Stimulated activated CD8-positive, alpha-beta memory T cell treated with anti-CD3 and anti-CD28 coated beads, Interleukin-15, amount 100 ng/mL, for 24 hours (primary cell): ENCODE results near the gene DGKD.

Source experiments
- DNase-seq: peaks from one replicate; pipeline ENCODE4 v3.0.0-alpha.2; 2020; ENCODE audit warnings: low read depth

Gene DGKD

DNA sequence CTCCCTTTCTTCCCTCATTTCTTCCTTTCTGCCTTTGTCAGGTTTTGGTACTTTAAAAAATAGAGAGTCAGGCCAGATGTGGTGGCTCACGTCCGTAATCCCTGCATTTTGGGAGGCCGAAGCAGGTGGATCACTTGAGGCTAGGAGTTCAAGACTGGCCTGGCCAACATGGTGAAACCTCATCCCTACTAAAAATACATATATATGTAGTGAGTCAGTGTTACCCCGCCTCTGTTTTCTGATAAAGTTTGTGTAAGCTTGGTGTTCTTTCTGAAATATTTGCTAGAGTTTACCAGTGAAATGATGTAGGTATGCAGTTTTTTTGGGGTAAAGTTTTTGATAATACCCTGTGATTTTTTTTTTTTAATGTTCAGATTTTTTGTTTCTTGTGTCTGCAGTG lies 58.8 kb downstream of the DGKD start:
- DNase-seq = no peak

DNA sequence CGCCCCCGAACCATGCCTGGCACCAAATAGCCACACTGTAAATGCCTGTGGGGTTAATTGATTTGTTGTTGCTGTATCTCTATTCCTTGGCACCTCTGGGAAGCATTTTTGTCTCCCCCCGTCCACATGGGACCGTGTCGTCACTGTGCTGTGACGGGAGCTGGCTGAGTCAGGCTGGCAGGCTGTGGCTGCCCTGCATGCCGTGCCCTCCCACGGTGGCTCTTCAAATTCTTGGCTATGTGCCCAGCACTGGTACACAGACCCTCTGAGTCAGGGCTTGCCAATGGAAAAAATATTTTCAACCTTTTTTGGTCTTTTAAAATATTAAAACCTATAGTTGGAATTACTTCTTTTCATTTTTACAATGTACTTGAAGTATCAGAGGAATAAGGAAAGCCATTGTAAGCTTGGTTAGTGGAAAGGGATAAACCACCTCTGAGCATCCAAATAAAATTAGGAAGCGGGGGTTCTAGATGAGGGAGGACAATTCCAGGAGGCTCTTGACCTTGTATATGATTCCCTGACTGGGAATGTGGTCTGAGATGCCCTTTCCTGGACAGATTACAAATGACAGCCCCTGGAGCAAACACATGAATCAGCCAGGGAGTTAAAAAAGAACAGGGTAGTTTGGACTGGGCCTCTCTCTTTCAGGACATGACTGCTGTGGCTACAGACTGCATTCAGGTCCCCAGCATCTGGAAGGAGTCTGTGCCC lies 59.4 kb downstream of the DGKD start:
- DNase-seq = no peak

DNA sequence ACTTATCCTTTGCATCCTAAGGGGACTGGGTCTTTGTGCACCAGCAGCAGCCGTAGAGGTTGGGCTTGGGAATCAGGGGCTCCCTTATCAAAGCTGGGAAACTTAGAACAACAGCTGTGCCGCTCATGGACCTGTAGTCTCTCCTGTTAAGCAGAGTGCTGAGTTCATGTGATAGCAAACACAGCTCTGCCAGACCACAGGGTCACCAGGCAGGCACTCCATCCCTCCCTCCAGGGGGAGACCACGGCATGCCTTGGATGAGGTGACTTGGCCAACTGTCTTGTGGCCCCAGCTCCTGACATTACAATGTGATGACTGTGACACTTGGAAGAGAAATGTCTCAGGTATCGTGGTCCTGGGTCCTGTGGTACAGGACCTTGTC lies 60.0 kb downstream of the DGKD start:
- no peak for DNase-seq

DNA sequence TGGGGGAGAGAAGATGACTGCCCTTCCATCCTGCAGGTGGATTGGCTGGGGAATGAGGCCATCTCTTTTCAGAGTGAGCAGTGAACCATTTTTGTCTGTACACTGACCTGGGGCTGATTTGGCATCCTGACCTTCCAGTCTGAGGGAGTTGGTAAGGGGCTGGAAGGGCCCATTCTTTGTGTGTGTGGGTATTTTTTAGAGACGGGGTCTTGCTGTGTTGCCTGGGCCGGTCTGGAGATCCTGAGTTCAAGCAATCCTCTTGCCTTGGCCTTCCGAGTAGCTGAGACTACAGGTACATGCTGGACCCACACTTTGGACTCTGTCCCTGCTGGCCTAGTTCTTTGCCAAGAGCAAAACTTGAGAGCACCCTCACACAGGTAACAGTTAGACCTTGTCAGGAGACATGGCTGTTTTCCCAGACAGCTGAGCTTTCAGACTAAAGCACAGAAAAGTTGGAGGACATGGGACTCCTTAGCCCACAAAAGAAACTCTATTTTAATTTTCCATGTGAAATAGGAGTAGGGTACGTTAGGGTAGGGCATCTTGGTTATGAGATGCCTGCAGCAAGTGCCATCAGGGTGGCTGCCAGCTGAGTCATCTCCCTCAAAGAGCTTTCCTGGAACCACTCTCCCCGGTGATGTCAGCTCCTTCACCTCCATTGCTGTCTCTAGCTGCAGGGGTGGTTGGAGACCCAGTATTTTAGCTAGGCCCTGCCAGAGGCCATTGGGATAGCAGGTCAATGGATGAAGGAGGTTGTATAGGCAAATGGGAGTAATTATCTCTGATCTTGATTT lies 60.7 kb downstream of the DGKD start:
- DNase-seq = no peak

DNA sequence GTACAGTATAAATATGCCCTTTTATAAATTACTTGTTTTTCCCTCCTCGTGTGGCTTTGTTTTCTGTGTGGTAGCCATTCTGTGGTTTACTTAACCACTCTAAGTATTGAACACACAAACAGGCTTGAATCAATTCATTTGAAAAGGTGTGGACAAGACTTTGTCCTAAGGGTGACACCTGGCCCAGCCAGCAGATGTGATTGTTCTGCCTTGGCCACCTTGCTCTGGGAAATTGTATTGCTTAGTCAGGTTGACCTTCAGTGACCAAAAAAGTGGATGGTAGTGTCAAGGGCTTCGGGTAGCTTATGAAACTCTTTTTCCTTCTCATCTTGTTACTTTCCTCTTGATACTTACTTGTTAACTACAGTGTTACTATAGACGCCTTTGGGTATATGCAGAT lies 61.9 kb downstream of the DGKD start:
- DNase-seq = no peak

DNA sequence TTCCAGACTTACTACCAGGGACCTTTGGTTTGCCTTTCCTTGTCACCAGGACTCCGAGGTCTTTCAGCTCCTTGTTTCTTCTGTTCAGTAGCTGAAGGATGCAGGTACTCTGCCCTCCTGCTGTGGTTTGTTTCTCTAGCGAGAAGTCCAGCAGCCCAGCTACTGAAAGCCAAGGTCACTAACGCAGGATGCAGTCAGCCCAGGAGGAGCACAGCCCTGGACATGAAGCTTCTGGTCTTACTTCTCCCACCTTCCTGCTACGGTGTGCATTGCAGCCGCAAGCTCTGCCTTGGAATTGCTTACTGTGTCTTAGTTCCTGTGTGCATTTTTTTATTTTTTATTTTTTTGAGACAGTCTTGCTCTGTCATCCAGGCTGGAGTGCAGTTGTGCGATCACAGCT lies 62.4 kb downstream of the DGKD start:
- no peak for DNase-seq

DNA sequence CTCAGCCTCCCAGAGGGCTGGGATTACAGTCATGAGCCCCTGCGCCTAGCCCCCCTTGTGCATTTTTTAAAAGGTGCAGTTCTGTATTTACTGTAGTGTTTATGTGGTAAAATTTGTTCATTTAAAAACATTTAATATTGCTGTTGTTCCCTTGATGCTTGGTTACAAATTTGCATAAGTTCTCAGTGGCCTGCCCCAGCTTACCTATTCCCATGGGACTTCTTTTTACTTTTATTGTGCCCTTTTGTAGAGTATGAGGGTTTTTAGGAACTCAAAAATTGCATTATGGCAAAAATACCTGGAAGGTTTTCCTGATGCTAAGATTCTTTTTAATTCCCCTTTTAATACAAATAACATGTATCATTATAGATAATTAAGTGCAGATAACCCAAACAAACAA lies 63.0 kb downstream of the DGKD start:
- no peak for DNase-seq

DNA sequence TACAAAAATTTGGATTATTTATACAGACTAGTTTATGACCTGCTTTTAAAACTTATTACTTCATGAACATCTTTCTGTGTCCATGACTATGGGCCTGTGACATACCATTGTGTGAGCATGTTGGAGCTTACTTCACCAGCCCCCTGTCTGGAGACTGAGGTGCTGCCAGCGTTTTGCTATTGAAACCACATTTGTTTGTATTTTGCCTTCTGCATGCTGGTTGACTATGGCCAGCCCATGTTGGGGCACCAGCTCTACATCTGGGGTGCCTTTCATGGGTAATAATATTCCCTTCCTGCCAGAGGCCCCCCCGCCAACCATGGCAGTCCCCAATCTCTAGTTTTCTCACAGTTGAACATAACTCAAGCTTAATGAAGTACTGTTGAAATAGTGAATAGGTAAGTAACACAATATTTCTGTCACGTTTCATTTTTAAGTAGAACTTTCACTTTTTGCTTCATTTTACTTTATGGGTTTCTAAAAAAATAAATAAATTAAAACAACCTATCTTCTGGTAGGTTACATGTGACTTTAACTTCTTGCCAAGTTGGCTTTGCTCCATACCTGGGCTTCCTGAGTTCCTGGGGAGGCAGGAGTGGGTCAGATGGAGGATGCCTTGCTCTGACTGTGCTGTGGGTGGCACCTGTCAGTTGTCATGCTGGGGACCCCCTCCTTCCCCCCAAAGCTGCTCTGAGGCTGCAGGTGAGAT lies 63.9 kb downstream of the DGKD start:
- no peak for DNase-seq

DNA sequence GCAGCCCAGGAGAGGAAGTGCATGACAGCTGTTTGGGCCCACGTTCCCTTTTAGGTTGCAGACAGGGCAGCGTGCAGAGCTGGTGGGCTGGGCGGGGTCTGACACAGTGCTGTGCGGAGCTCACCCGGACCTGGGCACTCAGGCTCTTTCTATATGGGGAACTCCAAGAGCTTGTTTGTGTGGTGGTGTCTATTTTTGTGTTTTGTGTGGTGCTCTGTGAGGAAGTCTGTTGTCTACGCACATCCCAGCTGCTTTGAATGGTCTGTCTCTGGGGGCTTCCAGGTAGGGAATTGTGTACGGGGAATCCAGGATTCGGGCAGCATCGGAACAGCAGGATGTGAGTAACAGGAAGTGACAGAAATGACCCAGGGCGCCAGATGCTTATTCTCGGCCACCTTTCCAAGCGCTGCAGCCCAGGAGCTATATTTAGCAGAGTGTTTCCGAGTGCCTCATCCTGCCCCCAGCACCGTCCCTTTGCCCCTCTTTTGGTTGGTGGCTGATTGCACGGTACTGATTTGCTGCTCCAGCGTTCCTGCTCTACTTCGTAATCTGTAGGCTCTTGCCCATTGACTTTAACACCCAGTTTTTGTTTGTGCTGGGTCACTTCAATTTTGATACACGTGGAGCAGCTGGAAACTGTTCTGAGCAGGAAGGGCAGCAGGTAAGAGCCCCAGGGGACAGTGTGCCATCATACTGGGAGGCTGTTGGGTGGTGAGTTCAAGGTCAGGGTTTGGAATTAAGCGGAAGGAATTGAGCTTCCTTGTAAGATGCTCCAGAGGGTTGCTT lies 64.7 kb downstream of the DGKD start:
- DNase-seq = no peak

DNA sequence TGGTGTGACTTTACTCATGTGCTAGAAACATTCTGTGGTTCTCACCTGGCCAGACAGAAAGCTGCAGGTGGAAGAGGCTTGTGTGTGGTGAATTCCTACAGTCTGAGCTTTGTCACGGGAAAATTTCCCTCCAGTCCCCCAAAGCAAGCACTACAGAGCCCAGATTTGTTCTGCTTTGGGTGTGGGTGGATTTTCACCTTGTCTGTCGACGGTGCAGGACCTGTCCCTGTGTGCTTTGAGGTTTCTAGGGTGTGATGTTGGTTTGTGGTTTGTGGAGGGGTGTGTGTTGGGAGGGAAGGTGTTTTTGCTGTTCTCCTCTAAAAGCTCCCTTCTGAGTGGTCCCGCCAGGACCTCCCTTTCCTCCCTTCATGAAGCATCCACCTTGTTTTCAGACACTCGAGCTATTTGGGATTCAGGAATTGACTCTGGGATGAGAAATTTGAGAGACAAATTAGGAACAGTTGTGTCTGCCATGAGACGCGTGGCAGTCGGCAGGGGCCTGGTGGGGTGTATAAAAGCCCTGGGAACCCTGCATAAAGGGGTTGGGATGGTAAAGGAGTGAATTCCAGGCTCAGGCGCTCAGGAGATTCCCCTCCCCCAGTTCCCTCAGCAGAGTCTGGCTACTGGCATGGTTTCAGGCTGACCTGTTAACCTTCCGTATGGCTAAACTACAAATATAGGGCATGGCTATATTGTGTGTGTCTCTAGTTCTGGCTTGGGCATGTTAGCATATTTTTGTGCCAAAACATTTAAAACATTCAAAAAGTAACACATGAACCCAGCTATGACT lies 65.5 kb downstream of the DGKD start:
- DNase-seq = no peak

DNA sequence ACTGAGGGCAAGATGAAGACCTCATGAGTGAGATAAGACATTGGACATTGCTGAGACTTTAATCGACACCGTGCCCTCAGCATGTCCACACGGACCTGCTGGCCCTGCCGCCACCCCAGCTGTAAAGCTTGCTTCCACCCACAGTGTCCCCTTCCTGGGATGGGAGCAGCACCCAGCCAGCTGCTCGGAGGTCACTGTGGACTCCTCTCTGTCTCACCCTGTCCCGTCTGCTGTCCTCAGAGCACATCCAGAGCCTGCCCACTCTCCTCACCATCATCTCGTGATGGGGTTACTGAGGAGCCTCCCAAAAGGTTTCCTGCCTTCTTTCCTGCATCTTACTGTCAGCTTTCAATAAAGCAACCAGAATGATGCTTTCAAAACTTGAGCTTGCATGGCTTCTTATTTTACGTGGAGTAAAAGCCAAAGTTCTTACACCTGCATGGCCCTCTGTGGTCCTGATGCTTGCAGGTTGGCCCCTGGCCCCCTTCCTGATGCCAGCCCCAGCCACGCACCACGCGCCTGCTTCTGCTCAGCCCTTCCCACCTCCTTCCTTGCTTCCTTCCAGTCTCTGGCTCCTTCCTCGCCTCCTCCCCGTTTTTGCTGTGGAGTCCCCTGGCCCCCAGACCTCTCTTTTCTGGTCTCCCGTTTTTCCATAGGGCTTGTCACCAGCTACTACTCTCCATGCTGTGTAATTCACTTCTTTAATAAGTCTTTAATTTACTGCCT lies 67.0 kb downstream of the DGKD start:
- no peak for DNase-seq

DNA sequence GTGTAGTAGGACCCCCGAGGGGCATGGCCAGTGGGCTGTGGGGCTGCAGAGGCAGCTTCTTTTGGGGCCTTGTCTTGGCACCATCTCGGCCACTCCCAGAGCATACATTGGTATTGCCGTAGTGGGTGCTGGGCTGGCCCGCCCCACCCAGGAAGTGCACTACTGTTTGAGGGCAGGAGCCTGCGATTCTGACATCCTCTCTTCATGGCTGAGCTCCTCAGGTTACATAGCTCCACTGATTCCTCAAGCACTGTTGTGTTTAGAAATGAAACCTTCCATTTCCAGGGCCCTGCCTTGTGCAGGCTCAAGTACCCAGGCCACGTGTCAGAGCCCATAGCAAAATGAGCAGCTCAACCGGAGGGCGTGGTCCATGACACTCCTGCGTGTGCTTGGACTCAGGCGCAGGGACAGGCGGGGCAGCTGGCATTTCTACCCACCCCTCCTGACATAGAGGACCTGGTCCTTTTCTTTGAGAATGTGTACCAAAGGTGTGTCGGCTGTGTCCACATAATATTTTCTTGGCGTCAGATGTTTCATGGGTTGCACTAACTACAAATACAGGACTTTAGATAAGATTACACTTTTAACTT lies 67.9 kb downstream of the DGKD start:
- DNase-seq = peak; percentile 21

DNA sequence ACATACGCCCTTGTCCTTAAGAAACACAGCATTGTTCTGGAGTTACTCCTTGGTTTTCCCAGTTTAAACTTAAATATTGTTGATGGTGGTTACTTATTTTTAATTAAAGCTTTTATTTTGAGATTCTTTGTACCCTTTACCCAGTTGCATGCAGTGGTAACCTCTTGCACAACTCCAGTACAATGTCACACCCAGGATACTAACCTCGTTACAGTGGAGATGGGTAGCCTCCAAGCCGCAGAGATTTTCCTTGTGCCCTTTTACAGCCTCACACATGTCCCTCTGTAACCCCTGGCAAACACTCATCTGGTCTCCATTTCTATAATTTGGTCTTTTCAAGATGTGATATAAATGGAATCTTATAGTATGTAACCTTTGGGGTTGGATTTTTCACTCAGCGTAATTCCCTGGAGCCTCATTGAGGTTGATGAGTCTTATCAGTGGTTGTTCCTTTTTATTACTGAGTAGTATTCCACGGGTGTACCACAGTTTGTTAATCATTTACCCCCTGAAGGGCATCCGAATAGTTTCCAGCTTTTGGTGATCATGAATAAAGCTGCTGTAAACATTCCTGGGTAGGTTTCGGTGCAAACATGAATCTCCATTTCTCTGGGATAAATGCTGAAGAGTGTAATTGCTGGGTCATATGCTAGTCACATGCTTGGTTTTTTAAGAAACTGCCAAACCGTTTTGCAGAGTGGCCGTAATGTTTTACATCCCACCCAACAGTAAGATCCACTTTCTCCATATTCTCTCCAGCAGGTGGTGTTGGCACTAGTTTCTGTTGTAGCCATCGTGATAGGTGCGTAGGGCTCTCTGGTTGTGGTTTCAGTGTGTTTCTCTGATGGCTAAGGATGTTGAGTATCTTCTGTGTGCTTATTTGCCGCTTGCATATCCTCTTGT lies 68.6 kb downstream of the DGKD start:
- no peak for DNase-seq

DNA sequence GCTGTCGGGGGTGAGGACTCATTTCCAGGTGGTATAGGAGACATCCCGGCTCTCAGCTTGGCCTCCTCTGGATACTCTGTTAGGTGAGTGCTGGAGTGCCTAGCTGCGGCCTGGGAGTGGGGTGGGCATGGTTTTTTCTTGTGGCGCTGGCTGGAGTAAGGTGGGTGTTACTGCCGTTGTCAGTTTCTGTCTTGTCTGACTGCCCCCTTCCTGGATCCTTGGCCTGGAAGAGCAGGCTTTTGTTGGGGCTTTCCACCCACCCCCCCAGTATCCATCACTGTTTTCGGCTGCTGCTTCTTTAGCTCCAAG lies 69.2 kb downstream of the DGKD start:
- DNase-seq = no peak

DNA sequence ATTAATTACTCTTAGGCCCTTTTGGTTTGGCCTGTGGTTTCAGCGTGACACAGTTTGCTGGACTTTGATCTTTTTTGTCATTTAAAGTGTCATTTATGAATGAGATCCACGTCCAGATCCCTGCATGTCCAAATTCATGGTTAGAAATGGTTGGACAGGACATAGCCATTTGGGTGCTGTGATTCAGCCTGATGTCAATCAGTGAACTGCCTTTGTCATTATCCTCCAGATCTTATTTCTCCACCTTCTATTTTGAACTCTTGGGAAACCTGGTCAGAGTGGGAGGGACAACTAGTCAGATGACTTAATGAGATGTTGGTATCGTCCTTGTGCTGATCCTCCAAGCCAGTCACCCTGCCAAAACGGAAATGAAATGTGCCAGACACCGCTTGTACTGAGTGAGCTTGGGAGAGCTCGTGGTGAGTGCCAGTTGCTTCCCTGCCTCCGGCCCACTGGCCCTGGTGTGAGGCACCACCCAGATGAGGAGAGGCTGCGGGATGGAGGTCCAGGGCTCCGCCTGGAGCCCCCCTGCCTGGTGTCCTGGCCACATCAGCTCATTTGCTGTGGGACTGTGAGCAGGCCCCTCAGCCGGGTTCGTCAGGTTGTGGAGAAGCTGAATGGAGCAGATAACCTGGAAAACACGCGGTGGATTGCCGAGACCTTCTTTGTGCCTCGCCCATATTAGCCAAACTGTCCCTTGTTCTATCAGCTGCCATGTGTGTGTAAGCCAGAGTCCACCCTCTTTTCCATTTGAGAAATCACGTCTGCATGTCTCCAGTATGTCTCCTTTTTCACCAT lies 70.1 kb downstream of the DGKD start:
- no peak for DNase-seq

DNA sequence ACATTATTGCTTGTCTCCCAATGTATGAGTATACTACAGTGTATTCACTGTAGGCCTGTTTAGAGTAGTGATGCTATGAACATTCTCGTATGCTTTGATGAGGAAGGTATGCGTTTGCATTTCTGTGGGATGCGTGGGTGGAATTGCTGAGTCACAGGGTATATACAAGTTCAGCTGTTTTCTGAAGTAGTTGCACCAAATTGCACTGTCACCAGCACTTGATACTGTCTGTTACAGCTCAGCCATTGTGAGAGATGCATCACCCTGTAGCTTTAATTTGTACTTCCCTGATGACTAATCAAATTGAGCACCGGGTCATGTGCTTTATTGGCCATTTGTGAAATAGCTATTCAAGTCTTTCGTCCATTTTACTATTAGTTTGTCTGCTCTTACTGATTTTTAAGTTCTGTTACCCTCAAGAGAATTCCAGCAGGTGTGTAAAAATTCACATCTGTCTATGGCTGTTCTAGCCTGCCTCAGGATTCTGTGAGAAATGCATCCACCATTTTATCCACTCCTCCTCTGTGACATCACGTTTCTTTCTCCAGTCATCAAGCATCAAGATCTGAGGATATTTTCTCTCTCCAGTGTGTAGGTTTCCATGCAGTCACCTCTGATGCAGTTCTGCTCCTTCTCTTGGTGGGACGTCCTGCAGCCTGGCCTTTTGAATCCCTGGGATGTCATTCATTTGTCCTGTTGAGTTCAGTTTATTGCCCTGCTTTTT lies 72.5 kb downstream of the DGKD start:
- no peak for DNase-seq

DNA sequence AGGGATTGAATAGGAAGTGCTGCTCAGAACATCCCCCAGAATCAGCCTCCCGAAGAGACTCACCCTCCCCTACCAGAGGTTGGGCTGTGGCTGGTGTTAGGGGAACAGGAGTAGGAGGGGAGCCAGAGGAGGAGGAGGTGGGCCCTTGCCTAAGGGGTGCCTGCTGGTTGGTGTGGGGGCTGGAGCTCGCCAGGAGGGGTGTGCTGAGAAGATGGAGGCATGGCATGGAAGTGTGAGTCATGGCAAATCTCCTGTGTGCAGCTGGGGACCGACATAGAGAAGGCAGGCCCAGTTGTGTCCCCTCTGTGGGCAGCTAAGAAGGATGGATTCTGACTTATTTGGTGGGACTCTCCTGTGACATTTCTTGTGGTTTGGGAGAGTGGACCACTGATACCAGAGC lies 73.7 kb downstream of the DGKD start:
- no peak for DNase-seq

DNA sequence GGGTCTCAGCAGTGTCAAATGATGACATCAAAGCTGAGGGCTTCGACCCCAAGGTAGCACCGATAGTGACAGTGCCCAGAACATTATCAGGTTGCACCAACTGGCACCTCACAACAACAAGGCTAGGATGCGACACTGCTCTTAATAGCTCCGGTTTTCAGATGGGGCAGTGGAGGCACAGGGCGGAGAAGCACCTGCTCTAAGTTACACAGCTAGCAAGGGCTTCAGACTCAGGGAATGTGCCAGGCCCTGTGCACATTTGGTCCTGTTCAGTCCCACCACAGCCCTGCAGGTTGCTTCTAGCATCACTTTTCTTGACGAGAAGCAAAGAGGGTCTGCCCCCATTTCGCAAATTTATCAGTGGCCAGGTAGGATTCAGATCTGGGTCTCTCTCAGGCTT lies 74.1 kb downstream of the DGKD start:
- no peak for DNase-seq
